Erythroblast (primary cell): ENCODE data around the gene FRMD4A.

Source experiments
- DNase-seq, 2 experiments: peaks; one replicate each; lab custom pipeline; 2025; lab: John Stamatoyannopoulos, UW
- GATA1 ChIP-seq: IDR thresholded peaks from 2 replicates; pipeline ENCODE4 v1.6.1; 2011; ENCODE audit warnings: low read depth, mild to moderate bottlenecking, control low read depth, low read length, moderate library complexity
- POLR2A ChIP-seq: IDR thresholded peaks from 2 replicates; pipeline ENCODE4 v1.6.1; 2011; ENCODE audit warnings: mild to moderate bottlenecking, low read length

FRMD4A gene

GRCh38 chr10:14360515-14360914, 29.8 kb upstream of the FRMD4A start:
- no peak for TF ChIP-seq POLR2A
- no peak for TF ChIP-seq GATA1
- DNase-seq = no peak

GRCh38 chr10:14358886-14359573, 28.3 kb upstream of the FRMD4A start:
- DNase-seq = no peak
- TF ChIP-seq GATA1 (no peak), POLR2A (no peak)

DNA sequence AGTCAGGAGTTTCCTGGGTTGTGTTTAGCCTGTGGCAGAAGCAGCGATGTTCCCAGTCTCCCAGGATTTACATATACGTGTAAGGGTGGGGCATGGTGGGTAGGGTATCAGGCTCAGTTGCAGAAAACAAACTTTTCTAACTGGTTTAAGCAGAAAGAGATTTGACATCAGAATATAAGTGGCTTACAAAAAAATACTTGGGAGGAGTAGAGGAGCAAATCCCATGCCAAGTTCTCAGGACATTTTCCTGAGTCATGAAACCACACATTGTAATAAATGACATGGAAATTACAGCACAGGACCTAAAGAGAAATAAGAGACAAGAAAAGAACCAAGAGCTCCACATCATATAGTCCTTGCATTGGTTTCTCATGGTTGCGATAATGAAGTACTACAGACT, 26.2 kb upstream of the FRMD4A start:
- no peak for TF ChIP-seq POLR2A
- TF ChIP-seq GATA1 = no peak
- no peak for DNase-seq

DNA sequence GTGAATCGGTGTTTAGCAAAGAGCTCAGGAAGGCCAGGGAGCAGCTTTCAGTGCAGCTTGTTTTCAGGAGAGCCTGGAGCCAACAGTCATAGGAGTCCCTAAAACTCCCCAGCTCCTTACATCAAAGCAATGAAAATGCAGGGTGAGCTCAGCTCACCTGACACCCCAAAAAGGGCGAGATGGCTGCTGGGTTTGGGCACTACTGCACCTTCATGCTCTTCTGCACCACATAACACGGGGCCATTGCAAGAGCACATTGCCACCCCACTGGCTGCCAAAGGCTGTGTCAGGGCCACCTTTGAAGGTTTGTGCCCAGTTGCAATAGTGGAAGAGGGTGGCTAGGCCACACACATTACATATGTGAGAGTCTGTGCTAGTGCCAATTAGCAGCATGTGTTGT, 25.0 kb upstream of the FRMD4A start:
- TF ChIP-seq GATA1 = no peak
- no peak for TF ChIP-seq POLR2A
- no peak for DNase-seq

DNA sequence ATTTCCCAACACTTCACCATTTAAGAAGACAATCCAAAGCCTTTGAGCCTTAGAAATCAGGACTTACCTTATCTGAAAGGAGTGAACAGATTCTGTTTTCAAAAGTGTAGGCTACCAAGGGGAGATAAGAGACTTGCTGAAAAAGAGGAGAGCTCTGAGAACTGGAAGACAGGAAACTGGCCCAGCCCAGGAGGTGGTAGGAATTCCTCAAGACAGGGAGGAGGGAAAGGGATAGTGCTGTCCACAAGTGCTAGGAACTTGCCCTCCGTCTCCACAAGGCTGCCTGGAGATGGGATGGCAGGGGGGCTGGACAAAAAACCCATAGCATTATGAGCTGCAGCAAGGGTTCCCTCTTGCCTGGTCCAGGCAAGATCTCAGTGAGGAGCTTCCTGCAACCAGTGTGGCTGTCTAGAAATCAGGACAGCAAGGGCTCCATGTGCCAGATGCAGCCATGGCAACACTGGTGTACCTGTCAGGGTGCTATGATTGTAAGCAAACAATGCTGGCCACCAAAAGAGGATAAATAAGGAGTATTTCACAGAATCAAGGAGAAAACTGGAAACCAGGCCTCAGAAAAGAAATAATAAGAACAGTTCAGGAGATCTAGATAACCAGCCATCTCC, 22.7 kb upstream of the FRMD4A start:
- DNase-seq = no peak
- TF ChIP-seq GATA1 (no peak), POLR2A (no peak)

GRCh38 chr10:14350006-14350405, 19.3 kb upstream of the FRMD4A start:
- DNase-seq = no peak
- TF ChIP-seq GATA1 = no peak
- TF ChIP-seq POLR2A = no peak

GRCh38 chr10:14349081-14349480, 18.4 kb upstream of the FRMD4A start:
- DNase-seq = no peak
- no peak for TF ChIP-seq GATA1
- no peak for TF ChIP-seq POLR2A

- TF ChIP-seq POLR2A (no peak), GATA1 (no peak)
- no peak for DNase-seq
Measured at GRCh38 chr10:14345262-14345661, 14.5 kb upstream of the FRMD4A start.

- DNase-seq = no peak
- TF ChIP-seq POLR2A (no peak), GATA1 (no peak)
Measured at GRCh38 chr10:14340051-14340744, 9.5 kb upstream of the FRMD4A start.

DNA sequence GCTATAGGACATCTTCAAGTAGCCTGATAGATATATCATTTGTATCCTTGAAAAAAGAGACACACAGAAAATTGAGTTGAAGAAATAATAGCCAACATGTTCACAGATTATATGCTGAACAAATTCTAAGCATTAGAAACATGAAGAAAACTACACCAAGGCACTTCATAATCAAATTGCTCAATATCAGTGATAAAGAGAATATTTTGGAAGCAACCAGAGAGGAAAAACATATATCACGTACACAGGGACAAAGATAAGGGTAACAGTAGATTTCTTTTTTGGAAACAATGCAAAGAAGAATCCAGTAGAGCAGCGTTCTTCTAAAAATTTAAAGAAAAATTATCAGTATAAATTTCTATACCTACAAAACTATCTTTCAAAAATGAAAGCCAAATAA, 6.0 kb upstream of the FRMD4A start:
- DNase-seq = no peak
- no peak for TF ChIP-seq GATA1
- TF ChIP-seq POLR2A = no peak

DNA sequence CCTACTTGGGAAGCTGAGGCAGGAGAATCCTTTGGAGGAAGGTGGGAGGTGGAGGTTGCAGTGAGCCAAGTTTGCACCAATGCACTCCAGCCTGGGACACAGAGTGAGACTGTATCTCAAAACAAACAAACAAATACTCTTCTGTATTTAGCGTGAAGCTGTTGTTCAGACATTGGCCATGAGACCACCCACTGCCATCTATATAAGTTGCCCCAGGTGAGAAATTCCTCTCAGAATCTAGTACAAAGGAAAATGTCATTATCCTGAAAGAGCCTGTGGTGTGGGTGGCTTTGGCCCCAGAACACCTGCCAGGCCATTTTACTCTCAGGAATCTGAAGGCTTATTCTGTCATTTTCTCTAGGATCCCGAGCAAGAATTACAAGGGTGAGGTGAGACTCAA, 4.0 kb upstream of the FRMD4A start:
- no peak for TF ChIP-seq POLR2A
- no peak for TF ChIP-seq GATA1
- DNase-seq = no peak

DNA sequence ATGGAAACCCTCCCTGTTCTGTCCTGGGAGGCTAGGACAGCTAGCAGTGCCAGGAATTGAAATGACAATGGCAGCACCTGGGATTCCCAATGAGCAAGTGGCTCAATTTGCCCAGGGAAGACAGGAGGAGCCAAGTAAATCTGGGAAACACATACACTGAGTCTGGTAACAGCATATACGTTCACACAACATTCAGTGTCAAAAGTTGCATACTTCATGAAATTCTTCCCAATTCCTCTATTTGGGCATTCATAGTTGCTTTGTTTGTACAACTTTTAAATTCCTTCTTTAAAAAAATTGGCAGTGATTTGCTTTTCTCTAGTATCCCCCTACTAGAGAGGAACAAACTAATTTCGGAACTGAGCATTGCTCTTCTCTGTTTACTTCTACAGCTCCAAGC, 2.9 kb upstream of the FRMD4A start:
- TF ChIP-seq POLR2A (no peak), GATA1 (no peak)
- no peak for DNase-seq

DNA sequence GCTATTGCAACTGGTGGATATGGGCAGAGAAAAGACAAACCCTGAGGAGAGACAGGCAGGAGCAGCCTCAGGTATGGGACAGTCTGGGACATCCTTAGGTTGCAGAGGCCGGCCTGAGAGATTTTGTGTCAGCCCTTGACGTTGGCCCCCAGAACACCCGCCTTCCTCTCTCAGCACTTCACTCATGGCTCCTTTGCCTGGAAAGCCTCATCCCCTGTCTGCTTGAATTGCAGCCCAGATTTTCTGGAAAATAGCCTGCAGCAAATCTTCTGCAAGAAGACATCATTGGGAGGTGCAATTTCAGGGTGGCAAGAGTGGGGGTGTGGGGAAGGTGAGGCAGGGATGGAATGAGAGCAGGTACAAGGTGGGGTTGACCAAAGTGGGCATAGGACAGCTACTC, 2.2 kb upstream of the FRMD4A start:
- no peak for TF ChIP-seq GATA1
- TF ChIP-seq POLR2A = no peak
- no peak for DNase-seq

- no peak for TF ChIP-seq GATA1
- TF ChIP-seq POLR2A = no peak
- no peak for DNase-seq
Measured at GRCh38 chr10:14329746-14330173, 964 bp downstream of the FRMD4A start.
